K562 (cell line): ENCODE results near the gene POLR2M. TPM values are rescaled to one million over a fixed set of nuclear protein-coding genes. Genes with fewer than 3 reads are reported as not detected.

Experiments used
- ATAC-seq: fragments of 200-7000 bp; cut with Tn5 transposase; 3 replicates; pipeline ENCODE4 v1.9.1; 2020; ENCODE audit warnings: moderate library complexity
- BruUV-seq: library from RNA; stranded (reverse); fragments of 400-500 nt; replicated peaks from 2 replicates; lab custom pipeline; 2021; lab: Mats Ljungman, UMichigan
- CTCF ChIA-PET: fragments of 300-600 bp; formaldehyde crosslinking; extraction: SDS; loops from one replicate; lab custom pipeline; 2021; ENCODE audit warnings: low intra/inter-chr PET ratio; lab: Yijun Ruan, JAX
- POLR2A ChIA-PET: fragments of 300-600, 350-650 bp; sonication (Branson Sonifier 250); formaldehyde crosslinking; extraction: SDS; loops from one replicate; lab custom pipeline; 2021; ENCODE audit warnings: antibody characterized with exemption, inconsistent platforms; lab: Yijun Ruan, JAX
- DNase-seq, 4 experiments: peaks; one replicate each; pipeline versions ENCODE4 v3.0.0 to v3.0.0-alpha.2; 2011 to 2018; ENCODE audit warnings: low spot score in 3 of 4, mixed read lengths in 3 of 4; ENCODE audit errors: extremely low read depth in 1 of 4
- FAIRE-seq: peaks from 2 replicates; lab custom pipeline; 2011; peaks lifted over from hg19 to GRCh38; lab: Jason Lieb, UNC
- H2AFZ ChIP-seq: 2 replicates; pipeline ENCODE4 v1.6.0; 2011; ENCODE audit warnings: low read depth, low read length, control low read depth, inconsistent platforms
- H3K27ac ChIP-seq: fragments of 200-600 bp; 3 replicates; pipeline ENCODE4 v1.8.0; 2011; ENCODE audit warnings: low read depth, mild to moderate bottlenecking, control low read depth, inconsistent platforms, low read length, moderate library complexity, mixed read lengths; ENCODE audit errors: extremely low read depth
- H3K27me3 ChIP-seq, 2 experiments: fragments of 300-600 bp in 1 of 2; 2 replicates in 1 of 2; 3 replicates in 1 of 2; pipeline versions ENCODE4 v1.6.0 to v1.8.0; 2011; ENCODE audit warnings: inconsistent platforms in 2 of 2, low read length in 2 of 2, mild to moderate bottlenecking in 1 of 2, mixed read lengths in 1 of 2, moderate library complexity in 1 of 2; ENCODE audit not compliant: control insufficient read depth in 2 of 2, insufficient read depth in 2 of 2
- H3K36me3 ChIP-seq: fragments of 300-600 bp; 3 replicates; pipeline ENCODE4 v1.8.0; 2011; ENCODE audit warnings: mild to moderate bottlenecking, low read length, inconsistent platforms; ENCODE audit not compliant: control insufficient read depth, insufficient read depth
- H3K4me1 ChIP-seq, 2 experiments: fragments of 200-600 bp in 1 of 2; replicated peaks in 1 of 2; 2 replicates in 1 of 2; 3 replicates in 1 of 2; pipeline versions ENCODE4 v1.5.1 to v1.8.0; 2011; ENCODE audit warnings: inconsistent platforms in 2 of 2, low read length in 2 of 2, mild to moderate bottlenecking in 1 of 2, mixed read lengths in 1 of 2, moderate library complexity in 1 of 2; ENCODE audit not compliant: control insufficient read depth in 2 of 2, insufficient read depth in 2 of 2
- H3K4me2 ChIP-seq: 2 replicates; pipeline ENCODE4 v1.6.1; 2011; ENCODE audit warnings: low read length, control low read depth, inconsistent platforms, mixed read lengths; ENCODE audit not compliant: insufficient read depth
- H3K4me3 ChIP-seq: fragments of 200-600 bp; sonication (generic), shearing (Covaris generic); 2 replicates; pipeline ENCODE4 v1.5.1; 2016; ENCODE audit warnings: control low read depth, inconsistent platforms
- H3K79me2 ChIP-seq: fragments of 200-600 bp; 3 replicates; pipeline ENCODE4 v1.8.0; 2011; ENCODE audit warnings: low read length, inconsistent platforms; ENCODE audit not compliant: control insufficient read depth, insufficient read depth
- H3K9ac ChIP-seq, 2 experiments: 2 replicates each; pipeline versions ENCODE4 v1.6.0 to v1.6.1; 2011; ENCODE audit warnings: low read depth in 2 of 2, low read length in 2 of 2, control low read depth in 1 of 2, inconsistent platforms in 1 of 2, mild to moderate bottlenecking in 1 of 2, mixed read lengths in 1 of 2; ENCODE audit not compliant: insufficient read depth in 1 of 2
- H3K9me1 ChIP-seq: one replicate; pipeline ENCODE4 v1.6.0; 2011; ENCODE audit warnings: inconsistent platforms, mild to moderate bottlenecking, low read length, moderate library complexity; ENCODE audit not compliant: control insufficient read depth, insufficient read depth
- H3K9me3 ChIP-seq: replicated peaks from 2 replicates; pipeline ENCODE4 v1.5.1; 2011; ENCODE audit warnings: low read depth, low read length, inconsistent platforms; ENCODE audit not compliant: control insufficient read depth, insufficient read depth
- H4K20me1 ChIP-seq: replicated peaks from 2 replicates; pipeline ENCODE4 v1.6.1; 2011; ENCODE audit warnings: low read length, inconsistent platforms, mixed read lengths; ENCODE audit not compliant: control insufficient read depth, insufficient read depth
- ATF2 ChIP-seq: sonication (generic); formaldehyde crosslinking; IDR thresholded peaks from 2 replicates; pipeline ENCODE4 v1.8.1; 2022; ENCODE audit warnings: missing genetic modification reagents
- CBFB ChIP-seq: sonication (generic); formaldehyde crosslinking; IDR thresholded peaks from 2 replicates; pipeline ENCODE4 v1.4.0; 2020; ENCODE audit warnings: mild to moderate bottlenecking, missing genetic modification reagents
- KHSRP ChIP-seq: fragments of 450-650 bp; IDR thresholded peaks from 2 replicates; pipeline ENCODE4 v1.6.1; 2017
- MTA3 ChIP-seq: fragments of 450-650 bp; formaldehyde crosslinking; IDR thresholded peaks from 2 replicates; pipeline ENCODE4 v1.6.1; 2017; ENCODE audit warnings: mild to moderate bottlenecking, borderline replicate concordance
- RBM34 ChIP-seq: fragments of 200-400 bp; formaldehyde crosslinking; IDR thresholded peaks from 2 replicates; pipeline ENCODE4 v1.6.1; 2018; ENCODE audit warnings: low read length, borderline replicate concordance; ENCODE audit not compliant: insufficient read depth
- SMC3 ChIP-seq: conservative IDR thresholded peaks from 2 replicates; pipeline ENCODE4 v1.6.1; 2011; ENCODE audit warnings: low read depth, low read length, improper control_type of control experiment; ENCODE audit not compliant: insufficient read depth
- SREBF2 ChIP-seq: sonication (generic); formaldehyde crosslinking; IDR thresholded peaks from 2 replicates; pipeline ENCODE4 v1.4.0; 2020; ENCODE audit warnings: mild to moderate bottlenecking, missing genetic modification reagents
- TCFL5 ChIP-seq: fragments of 250-450 bp; sonication (Bioruptor Pico); conservative IDR thresholded peaks from 2 replicates; pipeline ENCODE4 v1.6.1; 2021; ENCODE audit warnings: mild to moderate bottlenecking, moderate library complexity, matching md5 sums
- YBX1 ChIP-seq: fragments of 450-650 bp; IDR thresholded peaks from 2 replicates; pipeline ENCODE4 v1.7.1; 2016; ENCODE audit warnings: mild to moderate bottlenecking
- ZNF592 ChIP-seq: fragments of 450-650 bp; IDR thresholded peaks from 2 replicates; pipeline ENCODE4 v1.6.1; 2017; ENCODE audit warnings: antibody characterized with exemption, mild to moderate bottlenecking
- WGBS: fragments of 100-300 bp; shearing (Covaris generic); methylation state at CpG from one replicate; pipeline ENCODE4 v1.1.6; 2016; ENCODE audit warnings: low coverage, mixed read lengths; ENCODE audit not compliant: insufficient coverage; ENCODE audit errors: missing lambda C conversion rate; 5-methylcytosine and 5-hydroxymethylcytosine counted together
- in situ Hi-C: fragments of 300-500 bp; cut with MboI; formaldehyde crosslinking; loops from 4 replicates; pipeline ENCODE4 v1.15.0; 2018; ENCODE audit warnings: inconsistent platforms, mixed read lengths
- intact Hi-C: fragments of 100-400 bp; cut with micrococcal nuclease; formaldehyde crosslinking; loops from 2 replicates; pipeline ENCODE4 v1.14.2; 2022
- polyA plus RNA-seq, 8 experiments: library from polyadenylated mRNA; depleted of rRNA in 4 of 8; stranded (reverse) in 5 of 8; unstranded in 3 of 8; fragments of >200 nt; fragmentation: Nextera tagmentation in 2 of 8; fragmentation: Illumina TruSeq in 1 of 8; extraction: Ambion mirVana in 2 of 8; extraction: Trizol in 1 of 8; gene quantifications; 2 replicates each; pipeline versions ENCODE4 v1.2.1 to v1.2.3, GENCODE V29; 2011 to 2014; ENCODE audit warnings: inconsistent platforms in 1 of 8, missing spikeins in 1 of 8
- total RNA-seq, 7 experiments: library from RNA; depleted of rRNA in 6 of 7; stranded (reverse); fragments of >200 nt in 6 of 7; fragmentation: Illumina TruSeq in 2 of 7; extraction: Trizol in 2 of 7; gene quantifications; 2 replicates each; pipeline versions ENCODE4 v1.2.1 to v1.2.3, GENCODE V29; 2011 to 2021; ENCODE audit warnings: low replicate concordance in 1 of 7

The POLR2M gene
- total and polyA plus RNA-seq, 9 of the 15 experiments (the other 6 are each of a cell fraction or from before 2014, with no cell fraction given), result 9.2 to 1,050 (median 43.0) TPM

- ATAC-seq, result no peak
- Histone ChIP-seq H3K79me2 (no peaks in the 10 kb centered on the region), H3K4me3 (no peak overlapping the region), H3K27ac (no peak overlapping the region), H3K4me2 (no peak overlapping the region), H2AFZ (no peak overlapping the region), H3K9me1 (no peaks in the 10 kb centered on the region), H3K9ac (no peak overlapping the region), H3K36me3 (no peaks in the 10 kb centered on the region; the same call in 2 of the 3 replicates), H4K20me1 (no peaks in the 10 kb centered on the region), H3K4me1 (peaks cover 0 to 14% of the 10 kb centered on the region in 2 experiments; a peak in 3 of 5 replicates), H3K27me3 (no peaks in the 10 kb centered on the region; a peak in 1 of 5 replicates), H3K9me3 (no peaks in the 10 kb centered on the region)
- TF ChIP-seq SREBF2 (no peak), SMC3 (no peak), YBX1 (no peak), MTA3 (no peak), TCFL5 (CRISPR knock-in tag) (no peak), ZNF592 (no peak), RBM34 (no peak), CBFB (no peak), ATF2 (CRISPR knock-in tag) (no peak), KHSRP (no peak)
- 39% methylated on average over 8 of the region's 8 CpGs for WGBS
- no TSS peak for BruUV-seq
- in situ Hi-C loops, result loop anchor here (25.0 kb wide), 1 partner anchor 334 kb away; the partner anchor contains the start of gene ALDH1A2
- no peak for DNase-seq
- intact Hi-C loops, result no loop called here
- no peak for FAIRE-seq
- ChIA-PET POLR2A (no interaction called here), CTCF (no interaction called here)
Measured at GRCh38 chr15:57728436-57728835, 21.9 kb downstream of the POLR2M start.
